H1 (cell line): ENCODE data around the gene PPP2R2D. TPM values are rescaled to one million over a fixed set of nuclear protein-coding genes. Genes with fewer than 3 reads are reported as not detected.

Source experiments
- CHD1 ChIP-seq: IDR thresholded peaks from 2 replicates; pipeline ENCODE4 v1.6.1; 2012; ENCODE audit warnings: low read depth, low read length, improper control_type of control experiment
- GABPA ChIP-seq: IDR thresholded peaks from 2 replicates; pipeline ENCODE4 v1.6.1; 2011; ENCODE audit warnings: mild to moderate bottlenecking, low read length, moderate library complexity, borderline replicate concordance; ENCODE audit not compliant: insufficient read depth
- NRF1 ChIP-seq: IDR thresholded peaks from 2 replicates; pipeline ENCODE4 v1.6.1; 2011; ENCODE audit warnings: mild to moderate bottlenecking, low read depth, low read length, improper control_type of control experiment
- polyA plus RNA-seq, 7 experiments: library from polyadenylated mRNA; depleted of rRNA in 3 of 7; stranded (reverse) in 5 of 7; unstranded in 2 of 7; fragments of >200 nt in 5 of 7; fragments of 200-250 nt in 2 of 7; gene quantifications; 1 replicate in 5 of 7; 2 replicates in 1 of 7; 4 replicates in 1 of 7; pipeline versions ENCODE4 v1.2.1 to v1.2.3, GENCODE V29; 2011 to 2013; ENCODE audit warnings: missing spikeins in 2 of 7, mixed read lengths in 2 of 7
- total RNA-seq: library from RNA; stranded (reverse); fragmentation: NEBNext Ultra II Directional; extraction: Animal tissue kit (Norgen Biotek cat#: 25700); gene quantifications from 2 replicates; pipeline ENCODE4 v1.2.1, GENCODE V29; 2021

Gene PPP2R2D
- total and polyA plus RNA-seq, 2 of the 8 experiments (the other 6 are each of a cell fraction or from before 2014, with no cell fraction given): 25.4 to 32.8 TPM

- TF ChIP-seq CHD1 (no peak), NRF1 (no peak), GABPA (no peak)
These were observed 30.4 kb upstream of the PPP2R2D start (continued) for GRCh38 chr10:131870411-131870810.
